ENCODE measurements around the gene NPSR1. TPM values are rescaled to one million over a fixed set of nuclear protein-coding genes. Genes with fewer than 3 reads are reported as not detected.

Gene NPSR1
- total and polyA plus RNA-seq, 4 donors: not detected

- H3K9ac ChIP-seq (ENCODE audit: low read depth in 1 of 2, low read length in 2 of 2): no peak overlapping the region
- DNase-seq (ENCODE audit: low spot score): no peak
- TF ChIP-seq FOXA2 (IDR thresholded peaks at IDR 0.05): no peak
- TF ChIP-seq HNF4G (IDR thresholded peaks at IDR 0.05): no peak
- TF ChIP-seq YY1 (IDR thresholded peaks at IDR 0.05): no peak
- TF ChIP-seq ATF3 (IDR thresholded peaks at IDR 0.05): no peak
- TF ChIP-seq GABPA (IDR thresholded peaks at IDR 0.05 in 1 of 2, conservative IDR thresholded peaks at IDR 0.05 in 1 of 2): no peak
- TF ChIP-seq JUND (IDR thresholded peaks at IDR 0.05): no peak
- no peak for TF ChIP-seq RAD21 (IDR thresholded peaks at IDR 0.05)
- no peak for TF ChIP-seq CTCF (IDR thresholded peaks at IDR 0.05; ENCODE audit: low read depth, low read length, missing input control)
- TF ChIP-seq NR2F2 (IDR thresholded peaks at IDR 0.05): no peak
- TF ChIP-seq RXRA (IDR thresholded peaks at IDR 0.05): no peak
- no peak for TF ChIP-seq HNF4A (conservative IDR thresholded peaks at IDR 0.05)
- no peak for TF ChIP-seq EGR1 (IDR thresholded peaks at IDR 0.05; ENCODE audit: low read depth in 2 of 2)
- no peak for TF ChIP-seq REST (IDR thresholded peaks at IDR 0.05)
- no peak for TF ChIP-seq FOXA1 (IDR thresholded peaks at IDR 0.05)
- TF ChIP-seq SP1 (IDR thresholded peaks at IDR 0.05): no peak
- no peak for TF ChIP-seq MAX (IDR thresholded peaks at IDR 0.05)
- TF ChIP-seq ZBTB33 (IDR thresholded peaks at IDR 0.05): no peak
- no peak for TF ChIP-seq TAF1 (conservative IDR thresholded peaks at IDR 0.05)
These were observed 6.7 kb downstream of the NPSR1 start for GRCh38 chr7:34664755-34665154.

More at GRCh38 chr7:34664755-34665154, 6.7 kb downstream of the NPSR1 start:
- Histone ChIP-seq H3K4me3 (ENCODE audit: low read depth in 1 of 3, low read length in 3 of 3) (no peak overlapping the region), H3K27ac (ENCODE audit: low read depth in 1 of 2, low read length in 2 of 2) (no peak overlapping the region), H3K36me3 (ENCODE audit: control insufficient read depth in 4 of 4, insufficient read depth in 3 of 4, low read depth in 1 of 4, low read length in 3 of 4) (no peaks in the 10 kb centered on the region), H3K4me1 (ENCODE audit: control insufficient read depth in 4 of 4, insufficient read depth in 4 of 4, low read length in 3 of 4) (no peaks in the 10 kb centered on the region), H3K27me3 (ENCODE audit: control insufficient read depth in 4 of 4, insufficient read depth in 4 of 4, low read length in 3 of 4) (peaks cover 0 to 4% (median 2%) of the 10 kb centered on the region in 4 donors), H3K9me3 (ENCODE audit: control insufficient read depth in 4 of 4, low read length in 3 of 4) (no peaks in the 10 kb centered on the region)
